ENCODE results near the gene FAM184A. TPM values are rescaled to one million over a fixed set of nuclear protein-coding genes. Genes with fewer than 3 reads are reported as not detected.

FAM184A gene
- polyA plus RNA-seq, 1 donor (not counting 4 experiments of a cell fraction or from before 2014, with no cell fraction given): 0.20 TPM

GRCh38 chr6:118993358-118993757 is 85.1 kb downstream of the FAM184A start:
- Histone ChIP-seq H3K4me1 (ENCODE audit: control insufficient read depth, extremely low read depth, insufficient read depth, low read length) (no peaks in the 10 kb centered on the region), H3K9me1 (ENCODE audit: control insufficient read depth, extremely low read depth, insufficient read depth, low read length) (no peaks in the 10 kb centered on the region), H3K4me3 (ENCODE audit: control insufficient read depth in 2 of 3, extremely low read depth in 1 of 3, insufficient read depth in 2 of 3, low read depth in 1 of 3, low read length in 3 of 3) (no peak overlapping the region), H3K9me3 (ENCODE audit: control insufficient read depth, low read depth, low read length) (no peaks in the 10 kb centered on the region), H3K27ac (ENCODE audit: control insufficient read depth, insufficient read depth, low read length) (no peak overlapping the region), H4K20me1 (ENCODE audit: control insufficient read depth, extremely low read depth, insufficient read depth, low read length) (no peaks in the 10 kb centered on the region), H3K36me3 (ENCODE audit: control insufficient read depth in 2 of 2, extremely low read depth in 1 of 2, insufficient read depth in 2 of 2, low read length in 2 of 2) (no peaks in the 10 kb centered on the region), H3K27me3 (ENCODE audit: control insufficient read depth, extremely low read depth, insufficient read depth, low read length) (no peaks in the 10 kb centered on the region), H3K9ac (ENCODE audit: control insufficient read depth, extremely low read depth, insufficient read depth, low read length) (no peak overlapping the region), H3K79me2 (ENCODE audit: control insufficient read depth, insufficient read depth, low read length) (no peaks in the 10 kb centered on the region), H2AFZ (ENCODE audit: control insufficient read depth, low read length) (no peak overlapping the region), H3K4me2 (ENCODE audit: control insufficient read depth, extremely low read depth, insufficient read depth, low read depth, low read length) (no peak overlapping the region)
- dilution Hi-C loops (cut with MboI; ENCODE audit: extremely low pct_ligation_motif_present, low sequenced_read_pairs): no loop called here
- DNase-seq (ENCODE audit: low read depth, low spot score) (no peak), FAIRE-seq (no peak)
- TF ChIP-seq EZH2 (IDR thresholded peaks at IDR 0.05; ENCODE audit: low read length): no peak

- H3K9me1 ChIP-seq (ENCODE audit: control insufficient read depth, extremely low read depth, insufficient read depth, low read length): no peaks in the 10 kb centered on the region
- dilution Hi-C loops (cut with MboI; ENCODE audit: extremely low pct_ligation_motif_present, low sequenced_read_pairs): no loop called here
- TF ChIP-seq EZH2 (IDR thresholded peaks at IDR 0.05; ENCODE audit: low read length): no peak
- TF ChIP-seq CTCF (optimal IDR thresholded peaks at IDR 0.05 in 1 of 3, IDR thresholded peaks at IDR 0.05 in 1 of 3, conservative IDR thresholded peaks at IDR 0.05 in 1 of 3; ENCODE audit: extremely low read depth in 1 of 3, insufficient read depth in 2 of 3, low read length in 3 of 3): no peak
- H3K4me1 ChIP-seq (ENCODE audit: control insufficient read depth, extremely low read depth, insufficient read depth, low read length): no peaks in the 10 kb centered on the region
- H3K9ac ChIP-seq (ENCODE audit: control insufficient read depth, extremely low read depth, insufficient read depth, low read length): no peak overlapping the region
- FAIRE-seq: no peak
- no peaks in the 10 kb centered on the region for H3K79me2 ChIP-seq (ENCODE audit: control insufficient read depth, insufficient read depth, low read length)
- H2AFZ ChIP-seq (ENCODE audit: control insufficient read depth, low read length): no peak overlapping the region
- no peaks in the 10 kb centered on the region for H4K20me1 ChIP-seq (ENCODE audit: control insufficient read depth, extremely low read depth, insufficient read depth, low read length)
- H3K36me3 ChIP-seq (ENCODE audit: control insufficient read depth in 2 of 2, extremely low read depth in 1 of 2, insufficient read depth in 2 of 2, low read length in 2 of 2): no peaks in the 10 kb centered on the region
- H3K27ac ChIP-seq (ENCODE audit: control insufficient read depth, insufficient read depth, low read length): no peak overlapping the region
- H3K27me3 ChIP-seq (ENCODE audit: control insufficient read depth, extremely low read depth, insufficient read depth, low read length): no peaks in the 10 kb centered on the region
- H3K4me3 ChIP-seq (ENCODE audit: control insufficient read depth in 2 of 3, extremely low read depth in 1 of 3, insufficient read depth in 2 of 3, low read depth in 1 of 3, low read length in 3 of 3): no peak overlapping the region
- H3K4me2 ChIP-seq (ENCODE audit: control insufficient read depth, extremely low read depth, insufficient read depth, low read depth, low read length): no peak overlapping the region
- H3K9me3 ChIP-seq (ENCODE audit: control insufficient read depth, low read depth, low read length): no peaks in the 10 kb centered on the region
- no peak for DNase-seq (ENCODE audit: low read depth, low spot score)
These were observed 86.2 kb downstream of the FAM184A start for GRCh38 chr6:118992186-118992795.

DNA sequence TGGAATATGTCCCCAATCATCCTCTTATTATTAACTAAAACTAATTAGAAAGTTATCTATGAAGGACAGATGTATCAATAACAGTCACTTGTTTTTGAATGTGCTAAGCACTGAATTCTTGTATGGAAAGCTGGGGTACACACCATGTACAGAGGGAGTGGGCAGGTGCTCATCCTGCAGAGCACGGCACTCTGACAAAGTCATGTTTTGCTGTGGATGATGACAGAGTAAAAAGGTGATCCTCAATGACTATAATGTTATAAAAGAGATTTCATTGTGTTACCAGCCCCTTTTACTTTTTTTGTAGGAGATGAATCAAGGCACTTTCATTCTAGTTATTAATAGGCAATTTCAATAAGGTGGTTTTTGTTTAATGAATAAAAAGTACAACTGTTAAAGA is 92.2 kb downstream of the FAM184A start:
- no peaks in the 10 kb centered on the region for H3K9me1 ChIP-seq (ENCODE audit: control insufficient read depth, extremely low read depth, insufficient read depth, low read length)
- no peaks in the 10 kb centered on the region for H4K20me1 ChIP-seq (ENCODE audit: control insufficient read depth, extremely low read depth, insufficient read depth, low read length)
- no peak overlapping the region for H3K4me2 ChIP-seq (ENCODE audit: control insufficient read depth, extremely low read depth, insufficient read depth, low read depth, low read length)
- dilution Hi-C loops (cut with MboI; ENCODE audit: extremely low pct_ligation_motif_present, low sequenced_read_pairs): no loop called here
- H3K9ac ChIP-seq (ENCODE audit: control insufficient read depth, extremely low read depth, insufficient read depth, low read length): no peak overlapping the region
- H3K27ac ChIP-seq (ENCODE audit: control insufficient read depth, insufficient read depth, low read length): no peak overlapping the region
- H2AFZ ChIP-seq (ENCODE audit: control insufficient read depth, low read length): no peak overlapping the region
- no peaks in the 10 kb centered on the region for H3K27me3 ChIP-seq (ENCODE audit: control insufficient read depth, extremely low read depth, insufficient read depth, low read length)
- TF ChIP-seq EZH2 (IDR thresholded peaks at IDR 0.05; ENCODE audit: low read length): no peak
- no peak for TF ChIP-seq CTCF (optimal IDR thresholded peaks at IDR 0.05 in 1 of 3, IDR thresholded peaks at IDR 0.05 in 1 of 3, conservative IDR thresholded peaks at IDR 0.05 in 1 of 3; ENCODE audit: extremely low read depth in 1 of 3, insufficient read depth in 2 of 3, low read length in 3 of 3)
- FAIRE-seq (no peak), DNase-seq (ENCODE audit: low read depth, low spot score) (no peak)
- H3K79me2 ChIP-seq (ENCODE audit: control insufficient read depth, insufficient read depth, low read length): no peaks in the 10 kb centered on the region
- H3K4me1 ChIP-seq (ENCODE audit: control insufficient read depth, extremely low read depth, insufficient read depth, low read length): no peaks in the 10 kb centered on the region
- no peaks in the 10 kb centered on the region for H3K9me3 ChIP-seq (ENCODE audit: control insufficient read depth, low read depth, low read length)
- no peak overlapping the region for H3K4me3 ChIP-seq (ENCODE audit: control insufficient read depth in 2 of 3, extremely low read depth in 1 of 3, insufficient read depth in 2 of 3, low read depth in 1 of 3, low read length in 3 of 3)
- H3K36me3 ChIP-seq (ENCODE audit: control insufficient read depth in 2 of 2, extremely low read depth in 1 of 2, insufficient read depth in 2 of 2, low read length in 2 of 2): no peaks in the 10 kb centered on the region

Data from keratinocyte (primary cell).